HepG2 (cell line): ENCODE results near the gene ZDHHC14. TPM values are rescaled to one million over a fixed set of nuclear protein-coding genes. Genes with fewer than 3 reads are reported as not detected.

Source experiments
- CENPBD1 ChIP-seq: sonication (generic); formaldehyde crosslinking; IDR thresholded peaks from 2 replicates; pipeline ENCODE4 v1.8.0; 2022; ENCODE audit warnings: missing genetic modification reagents, low read depth, mild to moderate bottlenecking, borderline replicate concordance
- GZF1 ChIP-seq: sonication (generic); formaldehyde crosslinking; IDR thresholded peaks from 2 replicates; pipeline ENCODE4 v1.5.1; 2020; ENCODE audit warnings: mild to moderate bottlenecking, missing genetic modification reagents
- MXI1 ChIP-seq: IDR thresholded peaks from 3 replicates; pipeline ENCODE4 v1.6.1; 2012; ENCODE audit warnings: low read depth, low read length, inconsistent platforms, borderline replicate concordance
- NPAS2 ChIP-seq: sonication (generic); formaldehyde crosslinking; IDR thresholded peaks from 2 replicates; pipeline ENCODE4 v1.8.0; 2022; ENCODE audit warnings: mild to moderate bottlenecking, missing genetic modification reagents, borderline replicate concordance
- ONECUT2 ChIP-seq: sonication (generic); formaldehyde crosslinking; IDR thresholded peaks from 2 replicates; pipeline ENCODE4 v1.4.0; 2020; ENCODE audit warnings: missing genetic modification reagents
- PBX2 ChIP-seq: IDR thresholded peaks from 2 replicates; pipeline ENCODE4 v1.6.1; 2016; ENCODE audit warnings: control low read depth
- PHF5A ChIP-seq: IDR thresholded peaks from one replicate; pipeline ENCODE4 v1.6.1; 2018; ENCODE audit warnings: low read depth, missing genetic modification reagents; ENCODE audit not compliant: unreplicated experiment
- RFXANK ChIP-seq: IDR thresholded peaks from 2 replicates; pipeline ENCODE4 v1.6.1; 2016
- SUZ12 ChIP-seq: fragments of 150-350 bp; IDR thresholded peaks from 2 replicates; pipeline ENCODE4 v1.6.1; 2014; ENCODE audit warnings: low read depth, low read length
- ZNF138 ChIP-seq: sonication (generic); formaldehyde crosslinking; IDR thresholded peaks from 2 replicates; pipeline ENCODE4 v1.5.0; 2020; ENCODE audit warnings: mild to moderate bottlenecking, low read depth, missing genetic modification reagents
- ZNF333 ChIP-seq: sonication (generic); formaldehyde crosslinking; IDR thresholded peaks from 2 replicates; pipeline ENCODE4 v1.4.0; 2020; ENCODE audit warnings: mild to moderate bottlenecking, missing genetic modification reagents, borderline replicate concordance
- ZNF33B ChIP-seq: sonication (generic); formaldehyde crosslinking; IDR thresholded peaks from 2 replicates; pipeline ENCODE4 v1.5.1; 2020; ENCODE audit warnings: mild to moderate bottlenecking, missing genetic modification reagents
- ZNF850 ChIP-seq: sonication (generic); formaldehyde crosslinking; conservative IDR thresholded peaks from 2 replicates; pipeline ENCODE4 v1.9.0; 2021; ENCODE audit warnings: mild to moderate bottlenecking, missing genetic modification reagents
- ZSCAN9 ChIP-seq: IDR thresholded peaks from 2 replicates; pipeline ENCODE4 v1.6.1; 2016; ENCODE audit warnings: borderline replicate concordance
- polyA plus RNA-seq, 8 experiments: library from polyadenylated mRNA; depleted of rRNA in 3 of 8; stranded (reverse) in 7 of 8; unstranded in 1 of 8; fragments of >200 nt; fragmentation: Illumina TruSeq in 4 of 8; extraction: Trizol in 4 of 8; gene quantifications; 2 replicates each; pipeline versions ENCODE4 v1.2.1 to v1.2.3, GENCODE V29; 2011 to 2016; ENCODE audit warnings: low read depth in 4 of 8, missing spikeins in 1 of 8, mixed read lengths in 1 of 8; ENCODE audit not compliant: insufficient read depth in 1 of 8
- total RNA-seq, 5 experiments: library from RNA; depleted of rRNA; stranded (reverse); fragments of >200 nt; fragmentation: Illumina TruSeq; extraction: Trizol; gene quantifications; 2 replicates each; pipeline ENCODE4 v1.2.3, GENCODE V29; 2016; ENCODE audit warnings: low read depth in 1 of 5
- TF ChIP-seq, protein P1 (sequence below): sonication (generic); formaldehyde crosslinking; IDR thresholded peaks from 2 replicates; pipeline ENCODE4 v1.5.0; 2020; ENCODE audit warnings: missing genetic modification reagents
- TF ChIP-seq, protein P2 (sequence below): sonication (generic); formaldehyde crosslinking; IDR thresholded peaks from 2 replicates; pipeline ENCODE4 v1.4.0; 2020; ENCODE audit warnings: low read depth, mild to moderate bottlenecking, missing genetic modification reagents
- TF ChIP-seq, protein P3 (sequence below): sonication (generic); formaldehyde crosslinking; IDR thresholded peaks from 2 replicates; pipeline ENCODE4; 2020; ENCODE audit warnings: missing genetic modification reagents, mild to moderate bottlenecking, borderline replicate concordance
- TF ChIP-seq, protein P4 (sequence below): sonication (generic); formaldehyde crosslinking; IDR thresholded peaks from 2 replicates; pipeline ENCODE4 v1.4.0; 2020; ENCODE audit warnings: missing genetic modification reagents
- TF ChIP-seq, protein P5 (sequence below): sonication (generic); formaldehyde crosslinking; IDR thresholded peaks from 2 replicates; pipeline ENCODE4 v1.4.0; 2020; ENCODE audit warnings: mild to moderate bottlenecking, missing genetic modification reagents

Gene ZDHHC14
- total and polyA plus RNA-seq, 2 of the 13 experiments (the other 11 are each of a cell fraction or from before 2014, with no cell fraction given) = 3.7 to 9.5 TPM

GRCh38 chr6:157424491-157425020, 43.6 kb downstream of the ZDHHC14 start (continued):
- TF ChIP-seq, protein P1, sequence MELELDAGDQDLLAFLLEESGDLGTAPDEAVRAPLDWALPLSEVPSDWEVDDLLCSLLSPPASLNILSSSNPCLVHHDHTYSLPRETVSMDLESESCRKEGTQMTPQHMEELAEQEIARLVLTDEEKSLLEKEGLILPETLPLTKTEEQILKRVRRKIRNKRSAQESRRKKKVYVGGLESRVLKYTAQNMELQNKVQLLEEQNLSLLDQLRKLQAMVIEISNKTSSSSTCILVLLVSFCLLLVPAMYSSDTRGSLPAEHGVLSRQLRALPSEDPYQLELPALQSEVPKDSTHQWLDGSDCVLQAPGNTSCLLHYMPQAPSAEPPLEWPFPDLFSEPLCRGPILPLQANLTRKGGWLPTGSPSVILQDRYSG = no peak
- no peak for TF ChIP-seq ZSCAN9 (CRISPR knock-in tag)
- TF ChIP-seq MXI1 = no peak
- TF ChIP-seq NPAS2 (CRISPR knock-in tag) = no peak
- no peak for TF ChIP-seq ZNF33B (CRISPR knock-in tag)
- no peak for TF ChIP-seq SUZ12
- TF ChIP-seq, protein P2, sequence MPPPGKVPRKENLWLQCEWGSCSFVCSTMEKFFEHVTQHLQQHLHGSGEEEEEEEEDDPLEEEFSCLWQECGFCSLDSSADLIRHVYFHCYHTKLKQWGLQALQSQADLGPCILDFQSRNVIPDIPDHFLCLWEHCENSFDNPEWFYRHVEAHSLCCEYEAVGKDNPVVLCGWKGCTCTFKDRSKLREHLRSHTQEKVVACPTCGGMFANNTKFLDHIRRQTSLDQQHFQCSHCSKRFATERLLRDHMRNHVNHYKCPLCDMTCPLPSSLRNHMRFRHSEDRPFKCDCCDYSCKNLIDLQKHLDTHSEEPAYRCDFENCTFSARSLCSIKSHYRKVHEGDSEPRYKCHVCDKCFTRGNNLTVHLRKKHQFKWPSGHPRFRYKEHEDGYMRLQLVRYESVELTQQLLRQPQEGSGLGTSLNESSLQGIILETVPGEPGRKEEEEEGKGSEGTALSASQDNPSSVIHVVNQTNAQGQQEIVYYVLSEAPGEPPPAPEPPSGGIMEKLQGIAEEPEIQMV = no peak
- TF ChIP-seq, protein P3, sequence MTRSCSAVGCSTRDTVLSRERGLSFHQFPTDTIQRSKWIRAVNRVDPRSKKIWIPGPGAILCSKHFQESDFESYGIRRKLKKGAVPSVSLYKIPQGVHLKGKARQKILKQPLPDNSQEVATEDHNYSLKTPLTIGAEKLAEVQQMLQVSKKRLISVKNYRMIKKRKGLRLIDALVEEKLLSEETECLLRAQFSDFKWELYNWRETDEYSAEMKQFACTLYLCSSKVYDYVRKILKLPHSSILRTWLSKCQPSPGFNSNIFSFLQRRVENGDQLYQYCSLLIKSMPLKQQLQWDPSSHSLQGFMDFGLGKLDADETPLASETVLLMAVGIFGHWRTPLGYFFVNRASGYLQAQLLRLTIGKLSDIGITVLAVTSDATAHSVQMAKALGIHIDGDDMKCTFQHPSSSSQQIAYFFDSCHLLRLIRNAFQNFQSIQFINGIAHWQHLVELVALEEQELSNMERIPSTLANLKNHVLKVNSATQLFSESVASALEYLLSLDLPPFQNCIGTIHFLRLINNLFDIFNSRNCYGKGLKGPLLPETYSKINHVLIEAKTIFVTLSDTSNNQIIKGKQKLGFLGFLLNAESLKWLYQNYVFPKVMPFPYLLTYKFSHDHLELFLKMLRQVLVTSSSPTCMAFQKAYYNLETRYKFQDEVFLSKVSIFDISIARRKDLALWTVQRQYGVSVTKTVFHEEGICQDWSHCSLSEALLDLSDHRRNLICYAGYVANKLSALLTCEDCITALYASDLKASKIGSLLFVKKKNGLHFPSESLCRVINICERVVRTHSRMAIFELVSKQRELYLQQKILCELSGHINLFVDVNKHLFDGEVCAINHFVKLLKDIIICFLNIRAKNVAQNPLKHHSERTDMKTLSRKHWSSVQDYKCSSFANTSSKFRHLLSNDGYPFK (CRISPR knock-in tag) = no peak
- no peak for TF ChIP-seq CENPBD1 (CRISPR knock-in tag)
- no peak for TF ChIP-seq ZNF850 (CRISPR knock-in tag)
- TF ChIP-seq ONECUT2 (CRISPR knock-in tag) = 0 out of 2 replicates have a peak, but pooled peaks have one; percentile 5
- TF ChIP-seq ZNF333 (CRISPR knock-in tag) = no peak
- TF ChIP-seq, protein P4, sequence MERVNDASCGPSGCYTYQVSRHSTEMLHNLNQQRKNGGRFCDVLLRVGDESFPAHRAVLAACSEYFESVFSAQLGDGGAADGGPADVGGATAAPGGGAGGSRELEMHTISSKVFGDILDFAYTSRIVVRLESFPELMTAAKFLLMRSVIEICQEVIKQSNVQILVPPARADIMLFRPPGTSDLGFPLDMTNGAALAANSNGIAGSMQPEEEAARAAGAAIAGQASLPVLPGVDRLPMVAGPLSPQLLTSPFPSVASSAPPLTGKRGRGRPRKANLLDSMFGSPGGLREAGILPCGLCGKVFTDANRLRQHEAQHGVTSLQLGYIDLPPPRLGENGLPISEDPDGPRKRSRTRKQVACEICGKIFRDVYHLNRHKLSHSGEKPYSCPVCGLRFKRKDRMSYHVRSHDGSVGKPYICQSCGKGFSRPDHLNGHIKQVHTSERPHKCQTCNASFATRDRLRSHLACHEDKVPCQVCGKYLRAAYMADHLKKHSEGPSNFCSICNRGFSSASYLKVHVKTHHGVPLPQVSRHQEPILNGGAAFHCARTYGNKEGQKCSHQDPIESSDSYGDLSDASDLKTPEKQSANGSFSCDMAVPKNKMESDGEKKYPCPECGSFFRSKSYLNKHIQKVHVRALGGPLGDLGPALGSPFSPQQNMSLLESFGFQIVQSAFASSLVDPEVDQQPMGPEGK = peak; percentile 93
- no peak for TF ChIP-seq GZF1 (CRISPR knock-in tag)
- TF ChIP-seq RFXANK = 0 out of 2 replicates have a peak, but pooled peaks have one; percentile 36
- no peak for TF ChIP-seq PHF5A (CRISPR knock-in tag)
- TF ChIP-seq ZNF138 = no peak
- TF ChIP-seq PBX2 (CRISPR knock-in tag) = no peak
- TF ChIP-seq, protein P5, sequence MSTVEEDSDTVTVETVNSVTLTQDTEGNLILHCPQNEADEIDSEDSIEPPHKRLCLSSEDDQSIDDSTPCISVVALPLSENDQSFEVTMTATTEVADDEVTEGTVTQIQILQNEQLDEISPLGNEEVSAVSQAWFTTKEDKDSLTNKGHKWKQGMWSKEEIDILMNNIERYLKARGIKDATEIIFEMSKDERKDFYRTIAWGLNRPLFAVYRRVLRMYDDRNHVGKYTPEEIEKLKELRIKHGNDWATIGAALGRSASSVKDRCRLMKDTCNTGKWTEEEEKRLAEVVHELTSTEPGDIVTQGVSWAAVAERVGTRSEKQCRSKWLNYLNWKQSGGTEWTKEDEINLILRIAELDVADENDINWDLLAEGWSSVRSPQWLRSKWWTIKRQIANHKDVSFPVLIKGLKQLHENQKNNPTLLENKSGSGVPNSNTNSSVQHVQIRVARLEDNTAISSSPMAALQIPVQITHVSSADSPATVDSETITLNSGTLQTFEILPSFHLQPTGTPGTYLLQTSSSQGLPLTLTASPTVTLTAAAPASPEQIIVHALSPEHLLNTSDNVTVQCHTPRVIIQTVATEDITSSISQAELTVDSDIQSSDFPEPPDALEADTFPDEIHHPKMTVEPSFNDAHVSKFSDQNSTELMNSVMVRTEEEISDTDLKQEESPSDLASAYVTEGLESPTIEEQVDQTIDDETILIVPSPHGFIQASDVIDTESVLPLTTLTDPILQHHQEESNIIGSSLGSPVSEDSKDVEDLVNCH = no peak
